HG02763 (cell line): ENCODE data around the gene MYH10.

Experiments used
- ATAC-seq: cut with Tn5 transposase; IDR thresholded peaks from one replicate; pipeline ENCODE4 v1.9.1; 2021; ENCODE audit warnings: mild to moderate bottlenecking, moderate library complexity; ENCODE audit not compliant: unreplicated experiment

Gene MYH10

DNA sequence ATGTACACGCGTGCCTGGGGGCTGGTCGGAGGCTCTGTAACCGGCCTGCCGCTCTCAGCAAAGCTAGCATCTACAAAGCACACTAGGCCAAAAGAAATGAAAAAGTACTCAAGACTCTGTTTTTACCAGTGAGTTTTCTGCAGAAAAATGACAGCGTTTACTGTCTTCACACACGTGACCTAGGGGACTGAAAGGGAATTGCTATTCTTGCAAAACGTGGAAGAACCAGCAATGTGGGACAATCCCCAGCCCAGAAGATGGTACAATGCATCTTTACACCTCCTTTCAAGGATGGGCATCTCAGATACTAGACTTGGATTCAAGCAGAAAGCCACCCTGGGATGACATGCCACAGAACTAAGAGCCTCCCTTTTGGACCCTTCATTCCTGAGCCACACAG, 153.4 kb downstream of the MYH10 start:
- ATAC-seq, result no peak

DNA sequence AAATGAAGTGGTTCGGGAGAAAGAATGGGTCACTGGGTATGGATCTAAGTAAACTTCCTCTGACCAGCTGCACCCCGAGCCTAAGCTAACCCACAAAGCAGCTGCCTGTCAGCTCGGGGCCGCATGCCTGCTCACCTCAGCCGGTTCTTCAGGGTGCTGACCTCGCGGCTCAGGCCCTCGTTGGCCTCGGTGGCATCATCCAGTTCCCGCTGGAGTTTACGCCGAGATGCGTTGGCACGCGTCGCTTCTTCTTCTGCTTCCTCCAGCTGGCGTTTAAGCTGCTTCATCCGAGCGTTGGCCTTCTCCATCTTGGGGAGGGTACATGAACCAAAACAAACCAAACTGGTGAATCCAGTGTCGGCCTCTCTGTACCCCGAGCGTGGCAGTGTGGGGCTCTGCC, 153.8 kb downstream of the MYH10 start:
- no peak for ATAC-seq

DNA sequence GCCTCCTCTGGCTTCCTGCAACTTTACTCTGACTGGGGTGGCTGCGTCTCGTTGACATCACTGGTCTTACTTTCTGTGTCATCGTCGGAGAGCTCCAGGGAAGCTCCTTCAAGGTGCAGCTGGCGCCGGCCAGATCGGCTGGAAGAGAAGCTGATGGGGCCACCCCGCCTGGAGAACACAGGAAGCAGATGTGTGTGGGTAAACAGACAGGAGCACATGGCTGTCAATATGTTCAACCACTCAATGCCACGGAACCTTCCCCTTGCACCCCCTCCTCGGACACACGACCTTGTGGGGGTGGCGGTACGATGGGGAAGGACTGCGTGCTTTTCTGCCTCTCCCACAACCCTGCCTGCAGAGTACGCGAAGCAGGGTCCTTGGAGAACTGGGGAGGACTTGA, 154.7 kb downstream of the MYH10 start:
- no peak for ATAC-seq

DNA sequence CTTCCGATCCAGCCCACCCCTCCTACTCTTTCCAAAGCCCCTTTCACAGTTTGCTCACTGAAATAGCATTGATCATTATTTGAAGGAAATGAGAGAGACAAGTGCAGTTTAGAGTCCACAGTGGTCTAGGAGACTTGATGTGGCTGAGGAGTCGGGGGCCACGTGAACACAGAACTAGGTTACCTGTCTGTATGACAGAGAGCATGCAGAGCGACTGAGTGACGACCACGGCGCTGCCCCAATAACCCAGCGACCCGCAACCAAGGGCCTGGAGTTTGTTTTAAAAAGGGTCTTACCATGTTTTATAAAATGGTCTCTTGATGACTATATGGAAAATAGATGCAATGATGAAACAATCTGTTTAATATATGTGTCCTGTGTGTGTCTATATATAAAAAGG, 155.3 kb downstream of the MYH10 start:
- no peak for ATAC-seq

DNA sequence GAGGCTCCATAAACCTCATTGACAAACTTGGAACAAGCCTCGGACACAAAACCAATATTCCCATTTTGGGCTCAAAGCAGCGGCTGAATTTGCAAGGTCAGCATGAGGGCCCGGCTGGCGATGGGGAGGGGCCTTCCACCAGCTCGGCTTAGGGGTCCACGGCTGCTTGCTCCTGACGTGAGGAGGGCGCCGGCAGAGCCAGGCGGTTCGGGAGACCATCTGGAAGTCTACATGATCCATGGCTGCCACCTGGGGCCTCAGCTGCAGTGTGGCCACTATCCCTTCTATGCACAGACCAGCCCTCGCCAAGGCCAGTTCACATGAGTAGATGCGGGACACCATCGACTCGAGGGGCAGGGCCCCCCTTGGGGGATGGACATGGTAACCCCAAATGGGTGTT, 155.7 kb downstream of the MYH10 start:
- ATAC-seq, result no peak

DNA sequence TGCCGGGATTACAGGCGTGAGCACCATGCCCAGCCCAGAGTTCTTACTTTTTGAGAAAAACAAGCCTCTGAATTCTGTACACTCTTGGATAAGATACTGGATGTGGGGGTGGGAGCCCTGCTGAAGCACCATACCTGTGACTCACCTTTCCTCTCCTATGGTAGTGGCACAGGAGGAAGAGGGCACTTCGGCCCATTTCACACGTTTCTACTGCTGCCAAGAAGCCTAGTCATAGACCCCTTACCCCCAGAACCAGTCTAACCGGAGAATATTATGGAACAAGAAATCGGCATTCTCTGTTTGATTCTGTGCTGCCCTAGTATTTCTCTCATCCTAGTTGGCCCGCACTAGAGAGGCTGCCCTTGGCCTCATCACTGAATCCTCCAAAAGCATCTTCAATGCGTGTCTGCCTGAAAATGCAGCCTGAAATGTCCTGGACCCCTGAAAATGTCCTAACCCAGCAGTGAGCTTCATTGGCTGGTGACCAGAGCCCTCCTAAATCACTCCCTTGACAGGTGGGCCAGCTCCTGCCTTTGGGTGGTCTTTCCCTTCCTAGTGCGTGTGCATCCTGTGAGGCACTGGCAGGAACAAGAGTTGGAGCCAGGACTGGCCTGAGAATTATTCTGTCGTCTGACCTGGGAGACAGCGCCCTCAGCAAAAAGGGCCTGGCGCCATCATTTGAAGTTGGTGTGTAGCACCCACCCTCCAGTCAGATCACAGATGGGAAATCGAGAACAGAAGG, 156.9 kb downstream of the MYH10 start:
- ATAC-seq, result no peak

DNA sequence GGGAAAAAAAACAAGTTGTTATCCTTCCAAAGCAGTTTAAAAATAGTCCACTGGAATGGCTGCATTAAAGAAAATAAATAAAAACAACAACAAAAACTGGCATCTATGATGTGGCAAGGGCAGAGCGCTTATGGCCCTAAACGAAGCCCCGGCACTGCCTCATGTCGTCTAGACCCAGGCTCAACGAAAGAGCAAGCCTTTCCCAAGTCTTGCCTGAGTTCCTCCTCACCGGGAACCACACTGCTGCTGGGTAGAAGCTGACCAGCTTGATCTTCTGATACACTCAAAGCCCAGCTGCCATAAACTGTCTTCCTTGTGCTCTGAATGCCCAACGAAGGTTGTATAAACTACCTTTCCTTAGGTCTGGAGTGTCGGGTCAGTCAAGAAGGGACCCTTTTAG, 157.9 kb downstream of the MYH10 start:
- ATAC-seq, result no peak

DNA sequence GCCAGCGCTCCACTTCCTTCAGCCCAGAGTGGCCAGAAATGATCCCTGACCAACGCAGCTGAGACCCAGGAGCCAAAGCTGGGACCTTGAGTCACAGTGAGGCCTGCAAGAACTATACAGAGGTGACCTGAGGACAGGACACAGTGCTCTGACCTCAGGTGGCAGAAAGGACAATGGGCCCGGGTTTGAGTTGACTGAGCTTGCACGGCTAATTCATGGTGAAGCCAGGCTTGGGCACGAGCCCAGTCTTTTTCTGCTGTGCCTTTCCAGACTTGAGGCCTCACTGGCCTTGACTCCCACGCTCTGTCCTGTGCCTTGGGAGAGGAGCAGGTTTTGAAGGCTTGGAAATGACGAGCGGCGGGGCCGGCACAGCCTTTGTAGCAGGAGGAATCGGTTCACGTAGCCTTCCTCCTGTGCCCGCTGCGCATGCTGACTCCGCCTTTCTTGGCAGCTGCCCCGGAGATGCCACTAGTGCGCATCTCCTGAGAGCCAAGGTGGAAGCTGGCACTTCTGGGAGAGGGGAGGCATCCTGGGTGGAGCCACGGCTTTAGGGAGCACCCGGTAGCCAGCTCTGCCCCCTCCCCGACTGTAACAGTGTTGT, 160.0 kb downstream of the MYH10 start:
- no peak for ATAC-seq

DNA sequence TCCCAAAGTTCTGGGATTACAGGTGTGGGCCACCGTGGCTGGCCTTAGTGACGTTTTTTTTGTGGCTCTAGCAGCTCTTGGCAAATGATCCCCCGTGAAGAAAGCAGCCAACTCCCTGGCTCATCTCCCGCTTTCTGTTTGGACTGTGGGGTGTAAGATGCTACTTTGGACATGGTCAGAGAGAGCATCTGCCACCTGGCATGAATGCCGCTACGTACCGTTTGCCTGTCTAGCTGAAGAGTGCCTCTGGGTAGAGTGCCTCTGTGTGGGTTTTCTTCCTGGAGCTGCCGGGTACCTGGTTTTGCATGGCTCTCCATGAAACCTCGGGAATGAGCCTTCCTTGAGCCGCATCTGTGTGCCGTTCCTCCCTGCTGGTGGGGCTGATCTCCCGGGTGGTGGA, 160.6 kb downstream of the MYH10 start:
- ATAC-seq, result no peak

DNA sequence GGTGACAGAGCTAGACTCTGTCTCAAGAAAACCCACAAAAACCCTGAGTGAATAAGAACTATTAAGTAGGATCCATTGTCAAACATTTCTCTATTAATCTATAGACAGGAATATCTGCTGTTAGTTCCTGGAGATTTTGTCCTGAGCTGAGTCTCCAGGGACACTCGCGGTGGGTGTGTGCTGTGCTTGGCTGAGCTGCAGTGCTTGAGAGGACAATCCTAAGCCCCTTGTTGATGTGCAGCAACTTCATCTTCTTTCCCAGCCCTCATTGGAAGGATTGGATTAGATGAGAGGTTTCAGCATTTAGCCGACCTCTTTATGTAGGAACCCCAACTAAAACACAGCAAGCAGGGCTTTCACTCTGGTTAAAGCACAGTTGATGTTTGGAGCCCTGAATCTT, 161.5 kb downstream of the MYH10 start:
- no peak for ATAC-seq

DNA sequence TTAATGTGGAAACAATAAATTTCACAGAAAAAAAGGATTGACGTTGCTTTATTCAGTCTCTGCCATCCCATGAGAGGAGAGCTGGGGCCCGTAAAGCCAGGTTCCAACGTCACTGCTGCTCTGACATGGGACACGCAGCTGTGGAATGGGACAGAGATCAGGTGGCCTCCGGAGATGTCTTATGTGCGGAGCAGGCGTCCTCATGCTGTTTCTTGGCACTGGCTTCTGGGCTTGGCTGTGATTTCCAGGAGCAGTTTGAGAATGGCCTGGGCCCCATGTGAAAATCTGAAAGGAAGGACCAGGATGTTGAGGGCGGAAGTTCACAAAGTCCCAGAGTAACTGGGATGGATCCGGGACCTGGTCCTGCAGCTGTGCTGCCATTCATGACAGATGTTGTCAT, 162.4 kb downstream of the MYH10 start:
- no peak for ATAC-seq

DNA sequence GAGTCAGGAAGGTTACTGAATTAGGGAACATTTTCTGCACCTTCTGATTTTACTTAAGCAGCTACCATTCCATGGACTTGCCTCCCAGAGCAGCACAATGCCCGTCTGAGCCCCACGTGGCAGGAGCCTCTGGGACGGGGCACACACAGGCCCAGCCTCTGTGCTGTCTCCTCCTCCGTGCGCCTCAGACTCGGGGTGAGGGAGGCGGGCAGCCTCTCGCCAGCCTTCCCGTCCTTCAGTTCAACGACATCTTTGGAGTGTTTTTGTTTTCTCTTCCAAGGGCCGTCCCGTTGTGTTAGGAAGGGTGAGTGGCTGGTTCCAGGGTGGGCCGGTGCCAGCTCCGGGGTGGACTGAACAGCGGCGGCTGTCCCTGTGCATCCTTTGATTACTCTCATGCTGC, 163.0 kb downstream of the MYH10 start:
- ATAC-seq, result no peak

DNA sequence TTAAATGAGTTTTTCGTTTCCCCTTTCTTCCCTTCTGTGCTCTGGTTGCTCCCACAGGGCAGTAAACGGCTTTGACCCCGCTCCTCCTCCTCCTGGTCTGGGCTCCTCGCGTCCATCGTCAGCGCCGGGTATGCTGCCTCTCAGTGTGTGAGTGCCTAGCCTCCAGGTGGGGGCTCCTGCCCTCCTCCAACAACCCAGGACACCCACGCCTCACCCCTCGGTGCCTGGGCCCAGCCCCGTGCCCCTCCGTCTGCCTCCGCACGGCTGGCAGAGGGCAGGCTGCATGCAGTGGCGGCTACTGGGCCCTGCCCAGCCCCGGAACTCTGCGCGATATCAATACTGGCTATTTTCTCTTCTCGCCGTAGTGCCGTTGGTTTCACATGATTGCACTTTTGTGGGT, 163.7 kb downstream of the MYH10 start:
- ATAC-seq, result no peak

DNA sequence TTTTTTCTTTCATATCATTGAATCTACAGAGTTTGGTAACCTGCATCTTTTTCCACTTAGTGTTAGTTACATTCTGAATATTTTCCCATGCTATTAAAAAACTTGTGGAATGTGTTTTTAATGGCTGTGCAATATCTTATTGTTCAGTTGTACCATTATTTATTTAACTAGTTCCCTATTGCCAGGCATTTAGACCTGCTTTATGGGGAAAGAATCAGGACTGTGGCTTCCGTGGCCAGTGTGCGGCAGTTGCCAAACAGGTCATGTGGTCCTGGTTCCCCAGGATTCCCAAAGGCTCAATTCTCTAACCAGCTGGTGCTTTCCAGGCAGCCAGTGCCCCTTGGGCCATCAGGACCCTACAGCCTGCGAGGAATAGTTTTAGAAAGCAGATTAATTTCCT, 164.1 kb downstream of the MYH10 start:
- no peak for ATAC-seq

DNA sequence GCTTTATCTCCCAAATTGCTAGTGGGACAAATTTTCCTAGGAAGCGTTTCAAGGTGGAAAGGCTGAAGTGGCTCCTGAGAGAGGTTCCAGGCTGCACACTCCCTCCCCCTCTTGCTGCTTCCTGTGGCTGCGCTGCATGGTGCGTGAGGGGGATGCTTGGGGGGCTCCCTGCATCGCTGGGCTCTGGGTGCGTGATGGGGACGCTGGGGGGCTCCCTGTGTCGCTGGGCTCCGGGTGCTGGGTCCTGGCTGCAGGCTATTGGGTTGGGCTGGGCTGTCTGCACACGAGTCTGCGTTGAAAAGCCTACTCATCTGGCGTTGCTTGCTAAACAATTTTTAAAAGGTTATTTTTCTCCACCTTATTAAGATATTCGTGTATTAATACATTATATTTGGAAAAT, 164.8 kb downstream of the MYH10 start:
- no peak for ATAC-seq

DNA sequence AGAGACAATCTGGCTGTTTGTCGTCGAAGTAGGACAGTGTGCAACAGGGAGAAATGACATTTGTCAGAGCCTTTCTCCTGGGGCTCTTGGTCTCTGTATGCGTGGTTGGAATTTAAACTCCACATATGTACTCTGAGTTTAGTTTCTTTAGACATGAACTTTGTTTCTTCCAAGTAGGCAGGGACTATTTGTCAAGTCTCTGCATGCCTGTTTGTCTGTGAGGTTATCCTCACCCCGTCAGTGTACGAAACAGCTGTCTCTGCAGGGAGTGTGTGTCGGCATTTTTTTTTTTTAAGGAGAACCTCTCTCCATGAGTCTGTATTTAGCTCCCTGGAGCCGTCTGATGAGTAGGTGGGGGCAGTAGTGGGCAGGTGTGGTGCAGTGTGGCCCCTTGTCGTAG, 165.2 kb downstream of the MYH10 start:
- no peak for ATAC-seq

DNA sequence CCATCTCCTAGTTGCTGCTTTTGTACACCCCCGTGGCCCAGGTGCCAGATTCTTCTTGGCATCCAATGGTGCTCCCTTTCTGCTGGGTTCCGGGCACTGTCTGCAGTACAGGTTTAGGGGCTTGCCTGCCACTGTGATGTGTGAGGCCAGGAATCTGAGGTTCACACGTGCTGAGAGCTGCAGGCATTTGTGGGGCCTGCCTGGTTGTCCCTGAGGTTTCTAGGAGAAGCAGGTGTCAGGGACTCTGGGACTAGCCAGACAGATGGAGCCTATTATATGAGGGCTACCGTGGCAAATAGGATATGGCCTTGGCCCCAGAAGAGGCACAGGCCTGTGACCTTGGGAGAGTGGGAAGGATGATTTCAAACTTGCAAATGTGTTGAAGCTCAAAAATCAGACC, 165.6 kb downstream of the MYH10 start:
- ATAC-seq, result no peak

DNA sequence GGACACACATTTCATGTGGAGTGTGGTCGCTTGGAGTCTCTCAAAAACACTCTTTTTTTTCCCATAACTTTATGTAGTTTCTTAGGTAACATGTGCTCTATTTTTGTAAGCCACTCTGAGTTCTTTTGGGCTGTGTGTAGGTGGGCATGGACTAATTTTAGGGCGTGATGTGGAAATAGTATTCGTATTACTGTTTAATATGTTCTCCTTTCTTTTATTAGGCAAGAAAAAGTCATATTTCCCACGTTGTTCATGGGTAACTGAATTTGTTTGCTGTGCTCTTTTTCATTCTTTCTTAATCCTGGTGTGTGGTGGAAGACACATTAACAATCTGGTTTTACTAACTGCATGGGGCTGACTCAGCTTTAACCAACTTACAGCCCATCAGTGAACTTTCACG, 167.4 kb downstream of the MYH10 start:
- ATAC-seq, result no peak

DNA sequence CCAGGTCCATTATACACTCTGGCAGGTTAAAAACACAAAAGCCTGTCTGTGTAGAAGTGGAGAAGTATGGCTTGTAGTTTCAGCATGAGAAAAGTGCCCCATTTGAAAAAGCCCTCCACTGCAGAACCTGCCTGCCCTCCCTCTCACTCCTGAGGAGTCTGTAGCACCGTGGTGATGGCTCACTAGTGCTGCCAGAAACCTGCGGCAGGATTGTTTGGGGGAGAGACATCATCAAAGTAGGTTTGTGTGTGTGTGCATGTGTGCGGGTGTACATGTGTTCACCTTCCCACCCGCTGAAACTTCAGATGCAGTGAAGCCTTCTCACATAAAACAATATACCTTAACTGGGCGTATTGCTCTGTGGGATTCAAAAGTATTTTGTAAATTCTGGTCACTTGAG, 168.0 kb downstream of the MYH10 start:
- no peak for ATAC-seq

DNA sequence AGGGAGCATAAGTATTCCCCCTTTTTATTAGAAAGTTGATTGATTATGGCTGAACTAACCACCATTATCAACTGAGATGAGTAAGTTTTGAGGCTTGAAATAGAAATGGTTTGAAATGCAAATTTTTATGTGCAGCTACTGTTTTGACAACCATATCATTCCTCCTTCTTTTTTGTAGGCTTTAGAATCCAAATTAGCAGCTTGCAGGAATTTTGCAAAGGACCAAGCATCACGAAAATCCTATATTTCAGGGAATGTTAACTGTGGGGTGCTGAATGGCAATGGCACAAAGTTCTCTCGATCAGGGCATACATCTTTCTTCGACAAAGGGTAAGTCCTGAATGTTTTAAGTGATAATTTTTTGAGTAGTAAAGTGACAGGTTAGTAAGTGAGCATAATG, 170.7 kb downstream of the MYH10 start:
- no peak for ATAC-seq

DNA sequence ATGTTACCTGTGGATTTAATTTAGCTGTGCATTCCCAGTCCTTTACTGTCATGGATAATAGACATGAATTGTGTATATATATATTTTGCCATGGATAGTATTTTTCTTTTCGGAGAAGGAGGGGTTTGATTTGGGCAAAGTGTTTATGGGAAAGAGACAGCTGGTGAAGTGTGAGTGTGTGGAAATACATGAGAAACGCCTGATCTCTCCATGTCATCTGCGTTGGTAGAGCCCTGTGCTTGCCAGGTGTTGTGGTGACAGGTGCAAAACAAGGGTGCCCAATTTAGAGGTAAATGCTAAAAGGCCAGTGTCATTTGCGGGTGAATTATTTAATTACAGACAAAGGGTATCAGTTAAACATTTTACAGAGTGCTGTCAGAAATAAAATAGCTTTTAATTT, 171.4 kb downstream of the MYH10 start:
- ATAC-seq, result no peak

DNA sequence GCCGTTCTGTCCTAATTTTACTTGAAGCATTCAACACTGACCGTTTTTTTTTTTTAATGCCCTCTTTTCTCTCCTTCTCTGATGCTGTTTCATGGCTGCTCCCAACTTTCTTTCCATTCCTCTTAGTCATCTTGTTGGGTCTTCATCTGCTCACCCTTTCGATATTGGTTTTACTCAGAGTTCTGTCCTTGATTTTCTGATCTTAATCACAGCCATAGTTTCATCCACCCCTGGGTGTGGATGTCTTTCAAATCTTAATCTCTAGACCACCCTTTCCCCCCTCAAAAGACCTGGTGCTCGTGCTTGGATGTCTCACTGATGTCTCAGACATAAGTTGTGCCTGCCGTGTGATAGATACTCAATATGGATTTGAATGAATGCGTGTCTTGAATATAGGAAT, 172.4 kb downstream of the MYH10 start:
- no peak for ATAC-seq

DNA sequence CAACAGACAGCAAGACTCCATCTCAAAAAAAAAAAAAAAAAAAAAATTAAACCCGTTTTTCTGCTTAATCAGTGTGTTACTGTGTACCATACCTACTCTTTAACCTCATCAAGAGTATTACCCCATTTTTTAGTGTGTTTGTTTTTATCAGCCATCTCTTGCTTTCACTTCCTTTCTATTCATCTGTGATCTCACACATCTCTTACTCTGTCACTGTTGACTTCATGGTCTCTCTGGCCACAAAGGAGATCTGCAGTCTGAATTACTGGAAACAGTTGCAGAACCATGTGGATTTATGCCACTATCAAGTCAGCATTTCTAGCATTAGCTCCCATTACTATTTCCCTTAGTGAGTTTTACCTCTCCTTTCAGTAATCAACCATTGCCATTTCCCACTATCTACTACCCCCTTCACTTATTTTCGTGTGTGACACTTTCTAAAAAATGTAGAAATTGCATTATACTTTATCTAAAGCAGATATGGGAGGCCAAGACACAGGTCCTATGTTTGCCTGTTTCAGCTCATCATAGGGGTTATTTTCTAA, 174.8 kb downstream of the MYH10 start:
- ATAC-seq, result no peak
